ENCODE results near the gene TNIP1.

- peak; percentile 88 for TF ChIP-seq POLR2A (IDR thresholded peaks at IDR 0.05; ENCODE audit: low read depth, low read length)
- TF ChIP-seq POLR2AphosphoS5 (IDR thresholded peaks at IDR 0.05; ENCODE audit: low read depth, low read length): peak; percentile 87
- no peak for TF ChIP-seq SPI1 (IDR thresholded peaks at IDR 0.05; ENCODE audit: low read depth, low read length)
Measured at GRCh38 chr5:151078490-151079262, 2.2 kb downstream of the TNIP1 start.

All from GM12891 (cell line).